H54 (cell line): ENCODE measurements around the gene EPB41.

Experiments
- DNase-seq: peaks from one replicate; pipeline ENCODE4 v3.0.0; 2011; ENCODE audit warnings: low spot score, mixed read lengths; ENCODE audit not compliant: insufficient read length
- FAIRE-seq: peaks from 3 replicates; lab custom pipeline; 2011; peaks lifted over from hg19 to GRCh38; lab: Jason Lieb, UNC
- POLR2A ChIP-seq: IDR thresholded peaks from 2 replicates; pipeline ENCODE4 v1.6.1; 2011; ENCODE audit warnings: low read depth, mild to moderate bottlenecking, low read length

The EPB41 gene

GRCh38 chr1:28897789-28898188, 16.6 kb upstream of the EPB41 start:
- DNase-seq (no peak), FAIRE-seq (no peak)
- no peak for TF ChIP-seq POLR2A

- FAIRE-seq = no peak
- DNase-seq = no peak
- TF ChIP-seq POLR2A = no peak
These were observed 15.9 kb upstream of the EPB41 start for GRCh38 chr1:28898405-28898881.

- no peak for FAIRE-seq
- no peak for DNase-seq
- TF ChIP-seq POLR2A = no peak
These were observed 15.1 kb upstream of the EPB41 start for GRCh38 chr1:28899267-28899666.

GRCh38 chr1:28900562-28900961, 13.8 kb upstream of the EPB41 start:
- DNase-seq (no peak), FAIRE-seq (no peak)
- no peak for TF ChIP-seq POLR2A

- FAIRE-seq (no peak), DNase-seq (no peak)
- no peak for TF ChIP-seq POLR2A
These were observed 11.6 kb upstream of the EPB41 start for GRCh38 chr1:28902738-28903137.

GRCh38 chr1:28905921-28906666, 8.3 kb upstream of the EPB41 start:
- DNase-seq (no peak), FAIRE-seq (no peak)
- no peak for TF ChIP-seq POLR2A

- DNase-seq (no peak), FAIRE-seq (no peak)
- TF ChIP-seq POLR2A = no peak
These were observed 5.2 kb upstream of the EPB41 start for GRCh38 chr1:28909198-28909597.

GRCh38 chr1:28910379-28911115, 3.8 kb upstream of the EPB41 start:
- TF ChIP-seq POLR2A = no peak
- no peak for DNase-seq
- FAIRE-seq = no peak

GRCh38 chr1:28913786-28914227, 562 bp upstream of the EPB41 start:
- no peak for TF ChIP-seq POLR2A
- no peak for FAIRE-seq
- DNase-seq = no peak

GRCh38 chr1:28915031-28915895, 894 bp downstream of the EPB41 start:
- DNase-seq (peak; percentile 9), FAIRE-seq (no peak)
- no peak for TF ChIP-seq POLR2A

- FAIRE-seq (no peak), DNase-seq (no peak)
These were observed 3.4 kb downstream of the EPB41 start for GRCh38 chr1:28917757-28918118.

GRCh38 chr1:28921286-28921869, 7.0 kb downstream of the EPB41 start:
- no peak for DNase-seq
- FAIRE-seq = no peak
- TF ChIP-seq POLR2A = no peak

More at GRCh38 chr1:28917757-28918118, 3.4 kb downstream of the EPB41 start:
- TF ChIP-seq POLR2A = no peak

- DNase-seq (no peak), FAIRE-seq (no peak)
- TF ChIP-seq POLR2A = no peak
These were observed 11.1 kb downstream of the EPB41 start for GRCh38 chr1:28925350-28925891.
